ENCODE results near the gene CRACR2A. TPM values are rescaled to one million over a fixed set of nuclear protein-coding genes. Genes with fewer than 3 reads are reported as not detected.
A peak's percentile ranks its signal among the peaks of the same experiment; 100 is the strongest.

Gene CRACR2A
- total RNA-seq, 1 donor from 2014 or later: 2.7 TPM

DNA sequence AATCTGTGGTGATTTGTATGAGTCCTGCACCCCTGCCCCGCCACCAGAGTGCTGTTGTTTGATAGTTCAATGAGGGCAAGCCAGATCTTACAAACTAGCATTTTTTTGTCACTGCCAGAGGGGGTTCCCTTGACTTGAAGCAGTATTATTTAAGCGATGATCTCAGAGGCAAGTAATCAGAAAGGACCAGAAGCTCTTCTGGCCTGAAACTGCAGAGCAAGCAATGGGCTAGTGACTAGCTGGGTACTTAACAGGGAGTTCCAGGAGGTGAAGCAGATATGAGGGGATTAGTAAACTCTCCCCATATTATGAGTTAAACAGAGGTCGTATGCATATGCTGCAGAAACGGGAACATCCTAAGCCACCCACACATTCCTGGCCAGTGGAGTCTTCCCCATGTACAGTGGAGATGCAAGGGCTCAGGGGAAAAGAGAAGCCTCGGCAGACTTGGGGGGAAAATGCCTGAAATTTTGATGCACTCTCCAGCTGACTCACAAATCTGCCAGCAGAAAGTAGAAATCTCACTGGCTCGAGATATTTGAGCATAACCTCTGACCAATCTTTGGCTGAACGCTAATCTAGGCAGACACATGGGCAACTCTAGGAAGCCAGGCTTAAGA, 8.3 kb upstream of the CRACR2A start:
- Mint-ChIP-seq H3K4me3 (no peak overlapping the region), H3K36me3 (ENCODE audit: low read depth) (no peaks in the 10 kb centered on the region), H3K4me1 (peaks cover 9% of the 10 kb centered on the region), H3K9me3 (peaks cover 4% of the 10 kb centered on the region), H3K27me3 (ENCODE audit: low read depth) (no peaks in the 10 kb centered on the region), H3K27ac (ENCODE audit: unreplicated experiment) (no peak overlapping the region)
- DNase-seq (ENCODE audit: low read depth, low spot score): no peak
- TF ChIP-seq, protein P1, sequence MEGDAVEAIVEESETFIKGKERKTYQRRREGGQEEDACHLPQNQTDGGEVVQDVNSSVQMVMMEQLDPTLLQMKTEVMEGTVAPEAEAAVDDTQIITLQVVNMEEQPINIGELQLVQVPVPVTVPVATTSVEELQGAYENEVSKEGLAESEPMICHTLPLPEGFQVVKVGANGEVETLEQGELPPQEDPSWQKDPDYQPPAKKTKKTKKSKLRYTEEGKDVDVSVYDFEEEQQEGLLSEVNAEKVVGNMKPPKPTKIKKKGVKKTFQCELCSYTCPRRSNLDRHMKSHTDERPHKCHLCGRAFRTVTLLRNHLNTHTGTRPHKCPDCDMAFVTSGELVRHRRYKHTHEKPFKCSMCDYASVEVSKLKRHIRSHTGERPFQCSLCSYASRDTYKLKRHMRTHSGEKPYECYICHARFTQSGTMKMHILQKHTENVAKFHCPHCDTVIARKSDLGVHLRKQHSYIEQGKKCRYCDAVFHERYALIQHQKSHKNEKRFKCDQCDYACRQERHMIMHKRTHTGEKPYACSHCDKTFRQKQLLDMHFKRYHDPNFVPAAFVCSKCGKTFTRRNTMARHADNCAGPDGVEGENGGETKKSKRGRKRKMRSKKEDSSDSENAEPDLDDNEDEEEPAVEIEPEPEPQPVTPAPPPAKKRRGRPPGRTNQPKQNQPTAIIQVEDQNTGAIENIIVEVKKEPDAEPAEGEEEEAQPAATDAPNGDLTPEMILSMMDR (conservative IDR thresholded peaks at IDR 0.05): no peak

DNA sequence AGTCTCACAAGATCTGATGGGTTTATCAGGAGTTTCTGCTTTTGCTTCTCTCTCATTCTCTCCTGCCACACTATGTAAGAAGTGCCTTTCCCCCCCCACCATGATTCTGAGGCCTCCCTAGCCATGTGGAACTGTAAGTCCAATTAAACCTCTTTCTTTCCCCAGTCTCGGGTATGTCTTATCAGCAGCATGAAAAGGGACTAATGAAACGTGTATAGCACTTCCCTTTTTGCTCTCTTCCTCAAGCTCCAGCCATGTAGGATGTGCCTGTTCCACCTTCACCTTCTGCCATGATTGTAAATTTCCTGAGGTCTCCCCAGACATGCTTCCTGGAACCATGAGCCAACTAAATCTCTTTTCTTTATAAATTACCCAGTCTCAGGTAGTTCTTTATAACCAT, 7.0 kb upstream of the CRACR2A start:
- no peak overlapping the region for H3K27ac Mint-ChIP-seq (ENCODE audit: unreplicated experiment)
- no peak for DNase-seq (ENCODE audit: low read depth, low spot score)
- TF ChIP-seq, protein P1 (conservative IDR thresholded peaks at IDR 0.05): no peak
- H3K4me3 Mint-ChIP-seq: no peak overlapping the region
- peaks cover 9% of the 10 kb centered on the region for H3K4me1 Mint-ChIP-seq
- H3K36me3 Mint-ChIP-seq (ENCODE audit: low read depth): no peaks in the 10 kb centered on the region
- peaks cover 4% of the 10 kb centered on the region for H3K9me3 Mint-ChIP-seq
- peaks cover 3% of the 10 kb centered on the region for H3K27me3 Mint-ChIP-seq (ENCODE audit: low read depth)

DNA sequence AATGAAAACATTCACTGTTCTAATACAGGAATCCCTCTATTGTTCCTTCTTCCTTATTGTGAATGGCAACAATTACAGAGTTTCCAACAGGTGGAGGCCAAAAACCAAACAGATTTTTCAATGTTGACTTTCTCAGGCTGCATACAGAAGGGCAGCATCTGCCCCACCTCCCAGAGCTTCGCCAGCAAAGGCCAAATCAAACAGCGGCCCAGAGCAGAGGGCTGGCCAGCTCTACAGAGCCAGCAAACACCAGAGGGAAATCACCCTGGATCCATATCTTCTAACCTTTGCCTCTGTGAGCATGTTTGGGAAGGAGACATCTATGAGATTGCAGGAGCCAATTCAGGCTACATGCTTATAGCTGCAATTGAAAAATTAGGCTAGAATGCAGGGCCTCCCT, 4.4 kb upstream of the CRACR2A start:
- DNase-seq (ENCODE audit: low read depth, low spot score): no peak
- no peak overlapping the region for H3K4me3 Mint-ChIP-seq
- TF ChIP-seq, protein P1 (conservative IDR thresholded peaks at IDR 0.05): no peak
- no peak overlapping the region for H3K27ac Mint-ChIP-seq (ENCODE audit: unreplicated experiment)
- H3K27me3 Mint-ChIP-seq (ENCODE audit: low read depth): peaks cover 12% of the 10 kb centered on the region
- H3K4me1 Mint-ChIP-seq: peaks cover 20% of the 10 kb centered on the region
- no peaks in the 10 kb centered on the region for H3K36me3 Mint-ChIP-seq (ENCODE audit: low read depth)
- peaks cover 4% of the 10 kb centered on the region for H3K9me3 Mint-ChIP-seq

DNA sequence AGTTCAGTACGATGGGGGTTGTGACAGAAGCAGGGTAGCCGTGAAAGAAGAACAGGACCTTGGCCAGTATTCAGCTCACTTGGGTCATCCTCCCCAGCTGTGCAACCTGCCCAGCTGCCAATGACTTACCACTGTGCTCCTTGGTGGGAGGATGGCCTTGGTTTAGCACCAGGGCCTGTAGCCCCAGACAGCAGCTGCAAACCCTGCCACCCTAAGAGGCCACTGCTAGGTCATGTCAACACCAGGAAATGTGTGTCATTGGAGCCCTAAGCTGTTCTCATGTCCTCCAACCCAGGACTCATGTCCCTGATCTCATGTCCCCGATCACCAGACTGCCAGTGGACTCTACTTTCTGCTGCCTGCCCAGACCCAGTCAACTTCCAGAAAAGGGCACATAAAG, 3.0 kb upstream of the CRACR2A start:
- Mint-ChIP-seq H3K9me3 (peaks cover 4% of the 10 kb centered on the region), H3K4me3 (no peak overlapping the region), H3K27me3 (ENCODE audit: low read depth) (peaks cover 22% of the 10 kb centered on the region), H3K27ac (ENCODE audit: unreplicated experiment) (no peak overlapping the region), H3K4me1 (peaks cover 19% of the 10 kb centered on the region), H3K36me3 (ENCODE audit: low read depth) (no peaks in the 10 kb centered on the region)
- TF ChIP-seq, protein P1 (conservative IDR thresholded peaks at IDR 0.05): no peak
- no peak for DNase-seq (ENCODE audit: low read depth, low spot score)

DNA sequence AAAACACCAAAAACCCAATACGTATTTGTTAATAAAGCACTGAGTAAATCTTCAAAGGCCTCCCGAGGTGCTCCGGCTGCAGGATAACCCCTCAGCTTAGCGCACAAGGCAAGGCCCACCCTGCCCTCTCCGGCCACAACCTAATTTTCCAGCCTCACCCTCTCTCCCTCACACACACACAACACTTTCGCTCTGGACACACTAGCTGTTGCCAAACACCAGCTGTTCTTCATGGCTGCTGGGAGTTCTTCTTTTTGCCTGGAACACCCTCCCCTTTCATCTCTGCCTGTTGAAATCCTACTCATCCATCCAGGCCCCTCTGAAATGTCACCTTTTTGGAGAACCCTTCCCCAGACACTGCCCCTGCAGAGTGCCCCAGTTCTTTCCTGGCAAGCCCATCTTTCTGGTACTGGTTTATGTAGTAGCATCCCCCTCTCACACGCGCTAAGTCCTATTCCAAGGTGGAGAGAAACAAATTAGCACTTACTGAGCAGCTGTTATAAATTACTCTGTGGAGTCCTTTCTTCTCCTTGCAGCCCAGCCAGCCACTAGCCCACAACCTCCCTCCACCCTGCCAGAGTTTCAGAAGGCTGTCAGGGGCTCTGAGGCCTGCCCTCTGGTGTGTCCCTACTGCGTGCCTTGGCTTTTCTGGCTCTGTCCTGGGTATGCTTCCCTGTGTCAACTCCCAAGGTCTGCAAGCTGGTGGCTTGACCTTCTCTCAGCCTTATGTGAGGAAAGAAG, 805 bp upstream of the CRACR2A start:
- H3K27ac Mint-ChIP-seq (ENCODE audit: unreplicated experiment): no peak overlapping the region
- TF ChIP-seq, protein P1 (conservative IDR thresholded peaks at IDR 0.05): no peak

More for the DNA sequence above, 805 bp upstream of the CRACR2A start:
- Mint-ChIP-seq H3K27me3 (ENCODE audit: low read depth) (peaks cover 24% of the 10 kb centered on the region), H3K9me3 (peaks cover 4% of the 10 kb centered on the region), H3K4me1 (peaks cover 15% of the 10 kb centered on the region), H3K4me3 (peak overlapping the region; percentile 28), H3K36me3 (ENCODE audit: low read depth) (no peaks in the 10 kb centered on the region)
- no peak for DNase-seq (ENCODE audit: low read depth, low spot score)

Data from neural crest cell (in vitro differentiated cells).